ENCODE measurements around the gene ZDBF2.
"Not testable (repeated sequence)": the region's sequence is repeated elsewhere in the genome, so short reads cannot be mapped to it uniquely, and the experiment has no call there.

ZDBF2 gene

DNA sequence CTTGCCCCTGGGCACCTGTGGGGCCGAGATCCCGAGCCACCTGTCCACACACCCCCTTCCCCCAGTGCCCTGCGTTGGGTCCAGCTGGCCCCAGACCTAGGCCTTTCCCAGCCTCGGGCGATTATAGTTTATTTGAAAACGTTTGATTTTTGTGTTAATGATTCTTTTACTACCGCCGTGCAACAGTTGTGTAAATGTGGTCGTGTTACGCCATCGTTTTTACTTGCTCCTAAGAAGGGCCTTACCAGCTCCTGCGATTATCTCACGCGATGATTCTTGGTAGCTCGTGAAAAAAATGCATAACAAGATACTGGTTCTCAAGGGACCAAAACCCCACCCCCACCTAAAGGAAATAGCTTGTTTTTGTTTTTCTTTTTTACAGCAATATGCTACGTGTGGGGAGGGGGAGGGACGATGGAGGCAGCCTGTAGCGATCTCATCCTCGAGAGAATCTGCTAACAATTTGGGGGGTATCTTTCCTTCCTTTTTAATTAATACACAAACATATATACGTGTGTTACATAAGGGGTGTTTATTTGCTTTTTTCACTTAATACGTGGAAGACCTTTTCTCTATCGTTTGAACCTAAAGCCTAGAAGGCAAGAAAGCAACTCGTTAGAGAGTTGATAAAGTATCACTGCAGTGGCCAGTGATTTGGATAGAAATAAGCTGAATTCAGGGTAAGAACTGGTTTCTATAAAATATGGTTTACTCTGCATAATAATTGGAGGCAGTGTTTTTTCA lies 1.0 kb downstream of the ZDBF2 start:
- Mint-ChIP-seq H3K9me3 (no peaks in the 10 kb centered on the region), H3K27me3 (peaks cover 64% of the 10 kb centered on the region), H3K4me1 (ENCODE audit: low read depth) (peaks cover 23% of the 10 kb centered on the region), H3K36me3 (ENCODE audit: low read depth) (no peaks in the 10 kb centered on the region), H3K4me3 (peak overlapping the region; percentile 86), H3K27ac (peak overlapping the region; percentile 87)

DNA sequence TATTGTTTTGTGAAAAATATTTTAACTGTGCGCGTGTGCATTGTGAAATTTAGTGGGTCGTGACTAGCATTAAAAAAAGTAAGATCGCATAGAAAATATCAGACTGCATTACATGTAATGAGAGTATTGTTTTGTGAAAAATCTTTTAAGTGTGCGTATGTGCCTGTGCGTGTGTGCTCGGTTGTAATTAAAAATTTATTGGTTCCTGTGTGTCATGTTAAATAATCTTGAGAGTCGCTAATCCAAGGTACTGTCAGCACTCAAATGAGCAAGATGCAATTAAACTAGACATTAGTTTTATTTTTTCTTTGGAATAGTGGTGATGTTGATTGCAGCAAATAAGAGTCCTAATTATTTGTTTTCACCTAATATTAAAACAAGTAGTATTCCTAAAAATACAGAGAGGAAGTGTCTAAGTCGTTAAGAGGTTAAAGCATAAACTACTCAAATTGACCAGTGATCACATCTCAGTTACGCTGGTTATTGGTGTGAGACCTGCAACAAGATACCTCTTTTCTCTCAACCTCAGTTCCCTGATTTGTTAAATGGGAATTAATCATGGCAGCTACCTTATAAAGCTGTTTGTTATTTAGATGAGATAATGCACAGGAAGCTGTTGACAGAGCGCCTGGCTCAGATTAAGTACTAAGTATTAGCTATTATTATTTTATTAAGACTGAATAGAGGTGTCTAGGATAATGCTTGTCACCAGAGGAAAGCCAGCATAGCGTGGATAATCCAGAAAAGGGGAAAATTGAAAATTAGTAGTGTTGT lies 1.9 kb downstream of the ZDBF2 start:
- Mint-ChIP-seq H3K27me3 (peaks cover 61% of the 10 kb centered on the region), H3K36me3 (ENCODE audit: low read depth) (no peaks in the 10 kb centered on the region), H3K4me3 (peak overlapping the region; percentile 86), H3K9me3 (no peaks in the 10 kb centered on the region), H3K27ac (peak overlapping the region; percentile 21), H3K4me1 (ENCODE audit: low read depth) (peaks cover 23% of the 10 kb centered on the region)

DNA sequence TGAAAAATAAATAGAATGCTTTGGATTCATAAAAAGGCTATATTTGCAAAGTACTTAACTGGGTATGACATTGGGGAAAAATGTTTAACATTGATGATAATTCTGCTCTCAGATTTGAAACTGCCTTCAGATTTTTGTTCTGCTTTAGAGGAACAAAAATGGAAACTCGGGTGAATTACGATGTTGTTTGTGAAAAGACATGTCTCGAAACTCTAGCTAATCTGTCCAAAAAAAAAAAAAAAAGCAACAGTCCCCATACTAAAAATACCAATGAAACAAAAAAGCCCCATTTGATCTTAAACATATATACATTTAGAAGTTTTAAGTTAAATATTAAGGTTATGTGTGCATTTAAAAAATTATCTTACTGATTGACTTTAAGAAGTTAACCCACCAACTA lies 3.0 kb downstream of the ZDBF2 start:
- Mint-ChIP-seq H3K27ac (no peak overlapping the region), H3K9me3 (no peaks in the 10 kb centered on the region), H3K4me1 (ENCODE audit: low read depth) (peaks cover 23% of the 10 kb centered on the region), H3K36me3 (ENCODE audit: low read depth) (peaks cover 3% of the 10 kb centered on the region), H3K4me3 (no peak overlapping the region), H3K27me3 (peaks cover 54% of the 10 kb centered on the region)

DNA sequence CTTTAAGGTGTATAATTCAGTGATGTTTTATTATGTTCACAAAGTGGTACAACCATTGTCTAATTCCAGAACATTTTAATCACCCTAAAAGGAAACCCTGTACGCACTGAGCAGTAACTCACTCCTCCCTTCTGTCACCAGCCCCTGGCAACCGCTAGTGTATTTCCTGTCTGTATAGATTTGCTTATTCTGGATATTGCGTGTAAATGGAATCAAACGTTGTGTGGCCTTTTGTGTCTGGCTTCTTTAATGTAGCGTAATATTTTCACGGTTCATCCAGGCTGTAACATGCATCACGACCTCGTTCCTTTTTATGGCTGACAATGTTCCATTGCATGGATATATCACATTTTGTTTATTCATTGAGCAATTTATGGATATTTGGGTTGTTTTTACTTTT lies 8.3 kb downstream of the ZDBF2 start:
- H3K4me1 Mint-ChIP-seq (ENCODE audit: low read depth): no peaks in the 10 kb centered on the region
- peaks cover 33% of the 10 kb centered on the region for H3K36me3 Mint-ChIP-seq (ENCODE audit: low read depth)
- peaks cover 15% of the 10 kb centered on the region for H3K9me3 Mint-ChIP-seq
- H3K27ac Mint-ChIP-seq: no peak overlapping the region
- H3K27me3 Mint-ChIP-seq: peaks cover 27% of the 10 kb centered on the region
- H3K4me3 Mint-ChIP-seq: no peak overlapping the region

DNA sequence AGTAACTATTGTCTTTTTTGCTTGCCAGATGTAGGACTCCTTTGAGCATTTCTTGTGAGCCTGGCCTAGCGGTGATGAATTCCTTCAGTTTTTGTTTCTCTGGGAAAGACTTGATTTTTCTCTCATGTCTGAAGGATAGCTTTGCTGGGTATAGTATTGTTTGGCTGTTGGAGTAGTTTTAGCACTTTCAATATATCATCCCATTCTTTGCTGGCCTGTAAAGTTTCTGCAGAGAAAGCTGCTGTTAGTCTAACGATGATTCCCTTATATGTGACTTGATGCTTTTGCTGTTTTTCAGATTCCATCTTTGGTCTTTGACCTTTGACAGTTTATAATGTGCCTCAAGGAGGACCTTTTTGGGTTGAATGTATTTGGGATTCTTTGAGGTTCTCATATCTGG lies 12.7 kb downstream of the ZDBF2 start:
- Mint-ChIP-seq H3K9me3 (peaks cover 20% of the 10 kb centered on the region), H3K27me3 (peaks cover 13% of the 10 kb centered on the region), H3K36me3 (ENCODE audit: low read depth) (peaks cover 50% of the 10 kb centered on the region)

DNA sequence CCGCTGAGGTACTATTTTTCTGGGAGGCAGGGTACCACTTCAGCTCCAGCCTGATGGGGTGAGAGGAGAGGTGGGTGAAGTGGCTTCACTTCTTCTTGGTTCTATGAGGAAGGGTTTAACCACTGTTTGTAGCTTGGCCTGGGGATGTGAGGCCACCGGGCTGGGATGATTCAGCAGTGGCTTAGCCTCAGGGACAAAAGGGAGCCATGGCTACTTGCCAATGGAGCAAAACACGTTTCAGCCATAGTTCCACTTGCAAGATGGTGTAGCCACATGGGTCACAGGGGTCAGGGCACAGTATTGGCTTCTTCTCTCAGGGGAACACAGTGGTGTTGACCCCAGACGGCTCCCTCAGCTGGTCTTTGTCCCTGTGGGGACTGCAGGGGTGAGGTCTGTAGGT lies 14.9 kb downstream of the ZDBF2 start:
- Mint-ChIP-seq H3K27ac (no peak overlapping the region), H3K9me3 (peaks cover 20% of the 10 kb centered on the region), H3K27me3 (peaks cover 7% of the 10 kb centered on the region), H3K4me3 (no peak overlapping the region), H3K36me3 (ENCODE audit: low read depth) (peaks cover 43% of the 10 kb centered on the region), H3K4me1 (ENCODE audit: low read depth) (no peaks in the 10 kb centered on the region)

More for the DNA sequence above, 12.7 kb downstream of the ZDBF2 start:
- Mint-ChIP-seq H3K4me3 (no peak overlapping the region), H3K27ac (no peak overlapping the region), H3K4me1 (ENCODE audit: low read depth) (no peaks in the 10 kb centered on the region)

DNA sequence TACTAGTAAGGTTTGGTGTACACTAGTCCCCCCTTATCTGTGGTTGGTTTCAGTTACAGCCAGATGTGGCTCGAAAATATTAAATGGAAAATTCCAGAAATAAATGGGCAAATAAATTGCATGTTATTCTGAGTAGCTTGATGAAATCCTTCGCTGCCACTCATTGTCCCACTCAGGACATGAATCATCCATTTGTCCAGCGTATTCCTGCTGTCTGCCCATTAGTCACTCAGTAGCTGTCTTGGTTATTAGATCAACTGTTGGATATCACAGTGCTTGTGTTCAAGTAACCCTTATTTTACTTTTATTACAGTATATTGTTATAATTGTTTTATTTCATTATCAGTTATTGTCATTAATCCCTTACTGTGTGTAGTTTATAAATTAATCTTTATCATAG lies 21.7 kb downstream of the ZDBF2 start:
- Mint-ChIP-seq H3K4me1 (ENCODE audit: low read depth) (no peaks in the 10 kb centered on the region), H3K27ac (no peak overlapping the region), H3K9me3 (no peaks in the 10 kb centered on the region), H3K4me3 (no peak overlapping the region), H3K27me3 (peaks cover 3% of the 10 kb centered on the region), H3K36me3 (ENCODE audit: low read depth) (peaks cover 20% of the 10 kb centered on the region)

DNA sequence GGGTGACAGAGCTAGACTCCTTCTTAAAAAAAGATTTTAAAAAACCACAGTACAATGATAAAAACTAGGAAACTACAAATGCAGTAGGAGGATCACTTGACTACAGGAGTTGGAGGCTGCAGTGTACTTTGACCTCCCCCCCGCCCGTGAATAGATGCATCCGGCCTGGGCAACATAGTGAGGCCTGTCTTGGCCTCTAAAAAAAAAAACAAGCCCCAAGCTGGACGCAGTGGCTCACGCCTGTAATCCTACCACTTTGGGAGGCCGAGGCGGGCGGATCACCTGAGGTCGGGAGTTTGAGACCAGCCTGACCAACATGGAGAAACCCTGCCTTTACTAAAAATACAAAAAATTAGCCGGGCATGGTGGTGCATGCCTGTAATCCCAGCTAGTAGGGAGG lies 25.1 kb downstream of the ZDBF2 start:
- H3K27me3 Mint-ChIP-seq; H3K4me1 Mint-ChIP-seq (ENCODE audit: low read depth); H3K9me3 Mint-ChIP-seq; H3K27ac Mint-ChIP-seq; H3K4me3 Mint-ChIP-seq: not testable (repeated sequence)
- H3K36me3 Mint-ChIP-seq (ENCODE audit: low read depth): peaks cover 11% of the 10 kb centered on the region

DNA sequence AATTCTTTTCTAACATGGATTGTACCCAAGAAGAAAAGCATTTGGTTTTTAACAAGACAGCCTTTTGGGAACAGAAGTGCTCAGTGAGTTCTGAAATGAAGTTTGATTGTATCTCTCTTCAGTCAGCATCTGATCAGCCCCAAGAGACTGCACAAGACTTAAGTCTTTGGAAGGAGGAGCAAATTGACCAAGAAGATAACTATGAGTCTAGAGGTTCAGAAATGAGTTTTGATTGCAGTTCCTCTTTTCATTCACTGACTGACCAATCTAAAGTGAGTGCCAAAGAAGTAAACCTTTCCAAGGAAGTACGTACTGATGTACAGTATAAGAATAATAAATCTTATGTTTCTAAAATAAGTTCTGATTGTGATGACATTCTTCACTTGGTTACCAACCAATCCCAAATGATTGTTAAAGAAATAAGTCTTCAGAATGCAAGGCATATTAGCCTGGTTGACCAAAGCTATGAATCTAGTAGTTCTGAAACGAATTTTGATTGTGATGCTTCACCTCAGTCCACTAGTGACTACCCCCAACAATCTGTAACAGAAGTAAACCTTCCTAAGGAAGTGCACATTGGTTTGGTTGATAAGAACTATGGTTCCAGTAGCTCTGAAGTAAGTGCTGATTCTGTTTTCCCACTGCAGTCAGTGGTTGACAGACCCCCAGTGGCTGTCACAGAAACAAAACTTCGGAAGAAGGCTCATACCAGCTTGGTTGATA lies 31.2 kb downstream of the ZDBF2 start:
- H3K36me3 Mint-ChIP-seq (ENCODE audit: low read depth): peaks cover 5% of the 10 kb centered on the region
- no peak overlapping the region for H3K27ac Mint-ChIP-seq
- peaks cover 12% of the 10 kb centered on the region for H3K9me3 Mint-ChIP-seq
- no peak overlapping the region for H3K4me3 Mint-ChIP-seq
- H3K27me3 Mint-ChIP-seq: no peaks in the 10 kb centered on the region
- no peaks in the 10 kb centered on the region for H3K4me1 Mint-ChIP-seq (ENCODE audit: low read depth)

DNA sequence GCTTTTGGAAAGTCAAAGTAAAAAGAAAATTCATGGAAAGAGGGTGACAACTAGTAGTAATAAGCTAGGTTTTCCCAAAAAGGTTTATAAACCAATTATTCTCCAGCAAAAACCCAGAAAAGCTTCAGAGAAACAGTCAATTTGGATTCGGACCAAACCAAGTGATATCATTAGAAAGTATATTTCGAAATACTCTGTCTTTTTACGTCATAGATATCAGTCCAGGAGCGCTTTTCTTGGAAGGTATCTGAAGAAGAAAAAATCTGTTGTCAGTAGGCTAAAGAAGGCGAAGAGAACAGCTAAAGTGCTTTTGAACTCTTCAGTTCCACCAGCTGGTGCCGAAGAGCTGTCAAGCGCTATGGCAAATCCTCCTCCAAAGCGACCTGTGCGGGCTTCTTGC lies 36.6 kb downstream of the ZDBF2 start:
- no peaks in the 10 kb centered on the region for H3K4me1 Mint-ChIP-seq (ENCODE audit: low read depth)
- no peaks in the 10 kb centered on the region for H3K27me3 Mint-ChIP-seq
- H3K9me3 Mint-ChIP-seq: peaks cover 15% of the 10 kb centered on the region
- H3K36me3 Mint-ChIP-seq (ENCODE audit: low read depth): no peaks in the 10 kb centered on the region
- H3K27ac Mint-ChIP-seq: no peak overlapping the region
- H3K4me3 Mint-ChIP-seq: no peak overlapping the region

DNA sequence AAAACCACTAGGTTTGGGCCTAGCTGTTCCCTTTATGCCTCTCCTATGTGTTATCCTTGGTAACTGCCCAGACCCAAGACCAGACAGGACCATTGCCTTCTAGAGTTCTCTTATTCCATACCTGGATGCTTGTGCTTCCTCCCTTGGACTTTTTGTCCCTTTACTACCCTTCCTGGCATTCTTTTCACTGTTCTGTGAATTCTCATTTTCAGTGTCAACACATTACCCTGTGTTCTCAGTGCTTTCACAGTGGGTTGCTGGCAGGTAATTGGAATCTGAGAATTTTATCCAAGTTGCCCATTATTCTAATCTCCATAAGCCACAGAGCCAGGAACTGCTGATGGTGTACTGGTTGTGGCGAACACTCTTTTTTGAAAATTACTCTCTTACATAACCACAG lies 41.7 kb downstream of the ZDBF2 start:
- Mint-ChIP-seq H3K4me1 (ENCODE audit: low read depth) (no peaks in the 10 kb centered on the region), H3K36me3 (ENCODE audit: low read depth) (peaks cover 5% of the 10 kb centered on the region), H3K27me3 (no peaks in the 10 kb centered on the region), H3K27ac (no peak overlapping the region), H3K9me3 (peaks cover 12% of the 10 kb centered on the region), H3K4me3 (no peak overlapping the region)

DNA sequence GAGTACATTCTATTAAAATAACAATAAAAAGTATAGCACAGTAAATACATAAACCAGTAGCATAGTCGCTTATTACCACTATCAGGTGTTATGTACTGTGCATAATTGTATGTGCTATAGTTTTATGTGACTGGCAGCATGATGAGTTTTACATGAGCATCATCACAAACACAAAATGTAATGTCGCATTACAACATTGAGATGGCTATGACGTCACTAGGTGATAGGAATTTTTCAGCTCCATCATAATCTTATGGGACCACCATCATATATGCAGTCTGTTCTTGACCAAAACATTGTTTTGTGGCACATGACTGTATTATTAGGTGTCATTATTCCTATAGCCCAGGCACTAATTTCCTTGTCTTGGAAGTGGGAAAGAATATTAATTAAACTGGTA lies 48.6 kb downstream of the ZDBF2 start:
- no peak overlapping the region for H3K27ac Mint-ChIP-seq
- no peaks in the 10 kb centered on the region for H3K27me3 Mint-ChIP-seq
- H3K36me3 Mint-ChIP-seq (ENCODE audit: low read depth): peaks cover 2% of the 10 kb centered on the region
- no peak overlapping the region for H3K4me3 Mint-ChIP-seq
- peaks cover 4% of the 10 kb centered on the region for H3K9me3 Mint-ChIP-seq
- no peaks in the 10 kb centered on the region for H3K4me1 Mint-ChIP-seq (ENCODE audit: low read depth)

DNA sequence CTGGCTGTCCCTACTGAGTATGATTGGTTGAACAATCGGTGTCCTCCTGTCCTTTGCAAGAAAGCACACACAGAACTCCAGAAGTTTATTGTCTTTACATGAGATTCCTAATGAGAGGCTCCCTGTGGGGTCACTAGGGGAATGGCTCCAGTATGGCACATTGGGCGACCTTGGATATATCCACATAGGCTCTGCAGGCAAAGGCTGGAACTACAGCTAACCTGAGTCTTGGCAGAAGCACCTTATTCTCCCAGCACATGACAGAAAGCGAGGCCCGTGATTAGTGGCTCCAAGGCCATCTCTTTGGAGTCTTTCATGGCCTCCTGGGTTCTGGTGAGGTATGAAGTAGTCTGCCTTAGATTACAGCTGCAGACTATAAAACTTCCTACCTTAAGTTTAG lies 49.0 kb downstream of the ZDBF2 start:
- Mint-ChIP-seq H3K27ac (no peak overlapping the region), H3K4me3 (no peak overlapping the region), H3K27me3 (no peaks in the 10 kb centered on the region), H3K36me3 (ENCODE audit: low read depth) (no peaks in the 10 kb centered on the region), H3K9me3 (peaks cover 4% of the 10 kb centered on the region), H3K4me1 (ENCODE audit: low read depth) (no peaks in the 10 kb centered on the region)

DNA sequence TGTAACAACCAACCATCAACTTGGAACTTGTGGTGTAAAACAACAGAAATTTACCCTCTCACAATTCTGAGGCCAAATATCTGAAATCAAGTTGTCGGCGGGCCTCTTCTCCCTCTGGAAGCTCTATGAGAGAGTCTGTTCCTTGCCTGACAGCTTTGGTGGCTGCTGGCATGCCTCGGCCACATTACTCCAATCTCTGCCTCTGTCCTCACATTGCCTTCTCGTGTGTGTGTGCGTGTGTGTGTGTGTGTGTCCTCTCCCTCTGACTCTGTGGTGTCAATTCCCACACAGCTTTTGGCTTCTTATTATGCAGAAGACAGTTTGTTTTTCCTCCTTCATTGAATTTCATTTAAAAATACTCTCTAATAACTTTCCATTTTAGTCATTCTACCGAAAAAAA lies 50.4 kb downstream of the ZDBF2 start:
- Mint-ChIP-seq H3K36me3 (ENCODE audit: low read depth) (no peaks in the 10 kb centered on the region), H3K4me1 (ENCODE audit: low read depth) (no peaks in the 10 kb centered on the region), H3K27me3 (no peaks in the 10 kb centered on the region), H3K27ac (no peak overlapping the region), H3K4me3 (no peak overlapping the region), H3K9me3 (no peaks in the 10 kb centered on the region)

DNA sequence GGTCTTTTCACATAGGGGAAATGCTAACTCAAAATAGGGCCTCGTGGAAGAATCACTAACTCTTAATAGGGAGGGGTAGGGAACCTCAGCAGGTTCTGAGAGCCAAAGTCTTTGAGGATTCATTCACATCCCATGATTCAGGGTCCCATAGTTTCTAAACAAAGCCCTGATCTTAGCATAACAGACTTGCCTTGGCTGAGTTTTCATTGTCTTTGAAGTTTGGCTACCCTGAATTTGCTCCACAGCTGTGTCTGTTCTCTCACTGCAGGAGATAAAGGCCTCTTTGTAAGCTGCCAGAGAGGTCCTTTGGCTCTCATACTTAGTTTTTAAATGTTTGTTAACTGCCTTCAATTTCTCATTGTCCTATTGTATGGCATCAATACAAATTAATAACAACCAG lies 54.5 kb downstream of the ZDBF2 start:
- Mint-ChIP-seq H3K36me3 (ENCODE audit: low read depth) (no peaks in the 10 kb centered on the region), H3K9me3 (no peaks in the 10 kb centered on the region), H3K4me3 (no peak overlapping the region), H3K27me3 (no peaks in the 10 kb centered on the region), H3K27ac (no peak overlapping the region), H3K4me1 (ENCODE audit: low read depth) (no peaks in the 10 kb centered on the region)
